ENCODE data around the gene VPS39.

- TF ChIP-seq CEBPB (IDR thresholded peaks at IDR 0.05; ENCODE audit: low read depth, low read length) (no peak), EGR1 (IDR thresholded peaks at IDR 0.05; ENCODE audit: borderline replicate concordance, low read depth, low read length) (no peak), CTCF (IDR thresholded peaks at IDR 0.05; ENCODE audit: control extremely low read depth in 1 of 3, insufficient read depth in 1 of 3, low read depth in 1 of 3, low read length in 3 of 3) (no peak), CREB1 (IDR thresholded peaks at IDR 0.05) (no peak), GABPA (IDR thresholded peaks at IDR 0.05; ENCODE audit: borderline replicate concordance, insufficient read depth, low read length) (no peak), SRF (IDR thresholded peaks at IDR 0.05; ENCODE audit: low read depth, low read length) (no peak), PHF8 (conservative IDR thresholded peaks at IDR 0.05; ENCODE audit: low read depth, low read length) (no peak)
These were observed 49.9 kb downstream of the VPS39 start for GRCh38 chr15:42157981-42158765.
